Measurements from ENCODE around the gene TRIML1. TPM values are rescaled to one million over a fixed set of nuclear protein-coding genes. Genes with fewer than 3 reads are reported as not detected.

The TRIML1 gene
- total RNA-seq, 1 experiment from 2014 or later = not detected

DNA sequence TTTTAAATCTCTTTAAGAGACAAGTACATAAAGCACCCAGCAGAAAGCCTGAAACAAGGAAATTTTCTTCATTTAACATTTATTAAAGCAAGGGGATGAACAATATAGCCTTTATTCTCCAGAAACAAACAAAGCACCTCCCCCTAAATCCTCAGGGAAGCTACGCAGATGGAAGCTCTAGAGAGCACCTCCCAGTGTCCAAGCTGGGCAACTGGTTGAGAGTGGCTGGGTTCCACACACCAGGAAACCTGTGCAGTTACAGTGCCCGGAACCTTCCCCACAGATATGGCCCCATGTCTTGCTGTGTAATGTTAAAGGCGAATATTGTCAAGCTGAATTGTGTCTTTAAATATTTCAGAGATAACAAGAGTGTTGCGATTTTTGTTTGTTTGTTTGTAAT lies 8.9 kb upstream of the TRIML1 start:
- CTCF ChIA-PET = no interaction called here
- DNase-seq = no peak

GRCh38 chr4:188132232-188132631 lies 7.0 kb upstream of the TRIML1 start:
- TF ChIP-seq, protein P1, sequence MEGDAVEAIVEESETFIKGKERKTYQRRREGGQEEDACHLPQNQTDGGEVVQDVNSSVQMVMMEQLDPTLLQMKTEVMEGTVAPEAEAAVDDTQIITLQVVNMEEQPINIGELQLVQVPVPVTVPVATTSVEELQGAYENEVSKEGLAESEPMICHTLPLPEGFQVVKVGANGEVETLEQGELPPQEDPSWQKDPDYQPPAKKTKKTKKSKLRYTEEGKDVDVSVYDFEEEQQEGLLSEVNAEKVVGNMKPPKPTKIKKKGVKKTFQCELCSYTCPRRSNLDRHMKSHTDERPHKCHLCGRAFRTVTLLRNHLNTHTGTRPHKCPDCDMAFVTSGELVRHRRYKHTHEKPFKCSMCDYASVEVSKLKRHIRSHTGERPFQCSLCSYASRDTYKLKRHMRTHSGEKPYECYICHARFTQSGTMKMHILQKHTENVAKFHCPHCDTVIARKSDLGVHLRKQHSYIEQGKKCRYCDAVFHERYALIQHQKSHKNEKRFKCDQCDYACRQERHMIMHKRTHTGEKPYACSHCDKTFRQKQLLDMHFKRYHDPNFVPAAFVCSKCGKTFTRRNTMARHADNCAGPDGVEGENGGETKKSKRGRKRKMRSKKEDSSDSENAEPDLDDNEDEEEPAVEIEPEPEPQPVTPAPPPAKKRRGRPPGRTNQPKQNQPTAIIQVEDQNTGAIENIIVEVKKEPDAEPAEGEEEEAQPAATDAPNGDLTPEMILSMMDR (IDR thresholded peaks at IDR 0.05; ENCODE audit: unreplicated experiment) = no peak
- H3K27me3 Mint-ChIP-seq (ENCODE audit: unreplicated experiment) = no peaks in the 10 kb centered on the region
- H3K9me3 Mint-ChIP-seq (ENCODE audit: low read depth, unreplicated experiment) = no peaks in the 10 kb centered on the region
- peaks cover 5% of the 10 kb centered on the region for H3K36me3 Mint-ChIP-seq (ENCODE audit: insufficient read depth, unreplicated experiment)
- no TSS peak for BruUV-seq (replicated peaks)
- CTCF ChIA-PET = no interaction called here
- intact Hi-C loops (cut with micrococcal nuclease; ENCODE audit: unreplicated experiment) = no loop called here
- peaks cover 4% of the 10 kb centered on the region for H3K4me1 Mint-ChIP-seq (ENCODE audit: low read depth, unreplicated experiment)
- H3K4me3 Mint-ChIP-seq (ENCODE audit: low read depth, unreplicated experiment) = no peak overlapping the region
- no peak for DNase-seq
- H3K27ac Mint-ChIP-seq (ENCODE audit: unreplicated experiment) = no peak overlapping the region

More for the DNA sequence above, 8.9 kb upstream of the TRIML1 start:
- no peak overlapping the region for H3K4me3 Mint-ChIP-seq (ENCODE audit: low read depth, unreplicated experiment)
- intact Hi-C loops (cut with micrococcal nuclease; ENCODE audit: unreplicated experiment) = no loop called here
- BruUV-seq (replicated peaks) = no TSS peak
- TF ChIP-seq, protein P1 (IDR thresholded peaks at IDR 0.05; ENCODE audit: unreplicated experiment) = no peak
- peaks cover 10% of the 10 kb centered on the region for H3K4me1 Mint-ChIP-seq (ENCODE audit: low read depth, unreplicated experiment)
- H3K36me3 Mint-ChIP-seq (ENCODE audit: insufficient read depth, unreplicated experiment) = peaks cover 5% of the 10 kb centered on the region
- no peaks in the 10 kb centered on the region for H3K9me3 Mint-ChIP-seq (ENCODE audit: low read depth, unreplicated experiment)
- no peaks in the 10 kb centered on the region for H3K27me3 Mint-ChIP-seq (ENCODE audit: unreplicated experiment)
- no peak overlapping the region for H3K27ac Mint-ChIP-seq (ENCODE audit: unreplicated experiment)

DNA sequence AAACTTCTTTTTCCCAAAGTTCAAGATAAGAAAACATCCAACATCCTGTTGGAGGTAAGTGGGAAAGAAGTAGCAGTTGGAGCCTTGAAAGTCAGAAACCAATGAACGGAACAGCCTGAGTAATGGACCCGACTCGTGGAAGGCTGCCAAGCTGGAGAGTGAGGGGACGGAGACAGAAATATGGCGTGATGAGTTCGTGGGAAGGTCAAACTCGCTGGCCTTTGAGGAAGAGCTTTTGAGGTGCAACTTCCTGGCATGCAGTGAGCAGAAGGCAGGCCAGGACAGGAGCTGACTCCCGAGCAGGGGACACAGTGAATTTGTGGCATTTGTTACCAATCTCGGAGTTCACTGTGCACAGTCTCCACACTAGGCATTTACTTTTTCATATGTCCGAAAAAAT lies 1.0 kb upstream of the TRIML1 start:
- H3K27me3 Mint-ChIP-seq (ENCODE audit: unreplicated experiment) = no peaks in the 10 kb centered on the region
- TF ChIP-seq, protein P1 (IDR thresholded peaks at IDR 0.05; ENCODE audit: unreplicated experiment) = no peak

GRCh38 chr4:188139671-188140070 lies 430 bp downstream of the TRIML1 start:
- Mint-ChIP-seq H3K4me1 (ENCODE audit: low read depth, unreplicated experiment) (no peaks in the 10 kb centered on the region), H3K27ac (ENCODE audit: unreplicated experiment) (no peak overlapping the region), H3K27me3 (ENCODE audit: unreplicated experiment) (no peaks in the 10 kb centered on the region), H3K4me3 (ENCODE audit: low read depth, unreplicated experiment) (no peak overlapping the region), H3K36me3 (ENCODE audit: insufficient read depth, unreplicated experiment) (no peaks in the 10 kb centered on the region), H3K9me3 (ENCODE audit: low read depth, unreplicated experiment) (no peaks in the 10 kb centered on the region)
- CTCF ChIA-PET = no interaction called here
- TF ChIP-seq, protein P1 (IDR thresholded peaks at IDR 0.05; ENCODE audit: unreplicated experiment) = no peak
- intact Hi-C loops (cut with micrococcal nuclease; ENCODE audit: unreplicated experiment) = no loop called here
- DNase-seq = no peak
- BruUV-seq (replicated peaks) = no TSS peak

More for the DNA sequence above, 1.0 kb upstream of the TRIML1 start:
- Mint-ChIP-seq H3K27ac (ENCODE audit: unreplicated experiment) (no peak overlapping the region), H3K4me1 (ENCODE audit: low read depth, unreplicated experiment) (no peaks in the 10 kb centered on the region), H3K36me3 (ENCODE audit: insufficient read depth, unreplicated experiment) (no peaks in the 10 kb centered on the region), H3K9me3 (ENCODE audit: low read depth, unreplicated experiment) (no peaks in the 10 kb centered on the region), H3K4me3 (ENCODE audit: low read depth, unreplicated experiment) (no peak overlapping the region)
- no peak for DNase-seq
- intact Hi-C loops (cut with micrococcal nuclease; ENCODE audit: unreplicated experiment) = no loop called here
- BruUV-seq (replicated peaks) = no TSS peak
- CTCF ChIA-PET = no interaction called here
